ENCODE results near the gene ZNF740. TPM values are rescaled to one million over a fixed set of nuclear protein-coding genes. Genes with fewer than 3 reads are reported as not detected.

Gene ZNF740
- polyA plus RNA-seq, 1 donor from 2014 or later, result 24.3 TPM

- H3K79me2 ChIP-seq (replicated peaks; ENCODE audit: insufficient read depth, low read length), result no peaks in the 10 kb centered on the region
- no peak overlapping the region for H3K27ac ChIP-seq (ENCODE audit: low read length)
- no peak overlapping the region for H3K4me3 ChIP-seq (ENCODE audit: low read length)
- H2AFZ ChIP-seq (ENCODE audit: low read depth, low read length), result no peak overlapping the region
- H3K9me3 ChIP-seq (ENCODE audit: low read length), result no peaks in the 10 kb centered on the region
- H3K36me3 ChIP-seq (ENCODE audit: insufficient read depth, low read length), result no peaks in the 10 kb centered on the region
- H3F3A ChIP-seq (ENCODE audit: insufficient read depth, low read length, poor library complexity, severe bottlenecking), result no peaks in the 10 kb centered on the region
- peaks cover 18% of the 10 kb centered on the region for H3K27me3 ChIP-seq (ENCODE audit: insufficient read depth, low read depth, low read length)
- H3K9ac ChIP-seq (ENCODE audit: low read length), result no peak overlapping the region
- H3K4me2 ChIP-seq (ENCODE audit: low read length), result no peak overlapping the region
- TF ChIP-seq SMC3 (conservative IDR thresholded peaks at IDR 0.05; ENCODE audit: poor library complexity) (no peak), CTCF (IDR thresholded peaks at IDR 0.05; ENCODE audit: poor library complexity, severe bottlenecking) (no peak), EP300 (conservative IDR thresholded peaks at IDR 0.05; ENCODE audit: poor library complexity, severe bottlenecking) (no peak), TAF1 (IDR thresholded peaks at IDR 0.05; ENCODE audit: low read depth) (no peak), POLR2AphosphoS5 (IDR thresholded peaks at IDR 0.05) (no peak), MXI1 (conservative IDR thresholded peaks at IDR 0.05; ENCODE audit: poor library complexity, severe bottlenecking) (no peak), EZH2 (IDR thresholded peaks at IDR 0.05; ENCODE audit: borderline replicate concordance, insufficient read depth, low read length, poor library complexity, severe bottlenecking) (no peak), REST (IDR thresholded peaks at IDR 0.05; ENCODE audit: borderline replicate concordance) (no peak), RAD21 (conservative IDR thresholded peaks at IDR 0.05) (no peak)
- H3K9me2 ChIP-seq (ENCODE audit: insufficient read depth, low read length), result no peaks in the 10 kb centered on the region
- no peaks in the 10 kb centered on the region for H4K20me1 ChIP-seq (ENCODE audit: insufficient read depth)
Observed at GRCh38 chr12:53200107-53200457, 19.6 kb downstream of the ZNF740 start.

DNA sequence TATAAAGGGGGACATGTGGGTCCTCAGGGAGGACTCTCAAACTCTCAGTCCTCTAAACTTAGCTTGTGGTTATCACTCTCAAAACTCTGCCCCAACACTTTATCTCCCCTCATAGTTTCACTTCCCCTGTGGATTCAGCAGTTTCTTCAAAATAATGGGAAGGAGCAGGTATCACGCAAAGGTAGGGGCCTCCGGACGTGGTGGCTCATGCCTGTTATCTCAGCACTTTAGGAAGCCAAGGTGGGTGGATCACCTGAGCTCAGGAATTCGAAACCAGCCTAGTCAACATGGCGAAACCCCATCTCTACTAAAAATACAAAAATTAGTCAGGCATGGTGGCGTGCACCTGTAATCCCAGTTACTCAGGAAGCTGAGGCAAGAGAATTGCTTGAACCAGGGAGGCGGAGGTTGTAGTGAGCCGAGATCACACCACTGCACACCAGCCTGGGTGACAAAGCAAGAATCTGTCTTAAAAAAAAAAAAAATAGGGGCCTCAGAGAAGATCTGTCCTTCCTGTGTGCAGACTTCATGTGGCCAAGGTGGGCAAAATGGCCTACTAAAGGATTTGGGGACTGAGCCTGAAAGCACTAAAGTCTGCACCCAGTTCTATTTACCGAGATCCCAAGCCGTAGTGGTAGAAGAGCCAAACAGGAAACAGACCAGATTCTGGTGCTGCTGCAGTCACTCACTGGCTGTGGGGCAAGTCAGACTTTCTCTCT lies 20.1 kb downstream of the ZNF740 start:
- no peaks in the 10 kb centered on the region for H4K20me1 ChIP-seq (ENCODE audit: insufficient read depth)
- H3K9ac ChIP-seq (ENCODE audit: low read length), result no peak overlapping the region
- H3K4me2 ChIP-seq (ENCODE audit: low read length), result no peak overlapping the region
- H3K79me2 ChIP-seq (replicated peaks; ENCODE audit: insufficient read depth, low read length), result no peaks in the 10 kb centered on the region
- H3K9me3 ChIP-seq (ENCODE audit: low read length), result no peaks in the 10 kb centered on the region
- no peaks in the 10 kb centered on the region for H3K9me2 ChIP-seq (ENCODE audit: insufficient read depth, low read length)
- TF ChIP-seq REST (IDR thresholded peaks at IDR 0.05; ENCODE audit: borderline replicate concordance) (no peak), CTCF (IDR thresholded peaks at IDR 0.05; ENCODE audit: poor library complexity, severe bottlenecking) (no peak), EZH2 (IDR thresholded peaks at IDR 0.05; ENCODE audit: borderline replicate concordance, insufficient read depth, low read length, poor library complexity, severe bottlenecking) (no peak), POLR2AphosphoS5 (IDR thresholded peaks at IDR 0.05) (no peak), TAF1 (IDR thresholded peaks at IDR 0.05; ENCODE audit: low read depth) (no peak), MXI1 (conservative IDR thresholded peaks at IDR 0.05; ENCODE audit: poor library complexity, severe bottlenecking) (no peak), EP300 (conservative IDR thresholded peaks at IDR 0.05; ENCODE audit: poor library complexity, severe bottlenecking) (no peak), RAD21 (conservative IDR thresholded peaks at IDR 0.05) (no peak), SMC3 (conservative IDR thresholded peaks at IDR 0.05; ENCODE audit: poor library complexity) (no peak)
- no peak overlapping the region for H3K27ac ChIP-seq (ENCODE audit: low read length)
- no peak overlapping the region for H2AFZ ChIP-seq (ENCODE audit: low read depth, low read length)
- peaks cover 18% of the 10 kb centered on the region for H3K27me3 ChIP-seq (ENCODE audit: insufficient read depth, low read depth, low read length)
- no peaks in the 10 kb centered on the region for H3K36me3 ChIP-seq (ENCODE audit: insufficient read depth, low read length)
- H3F3A ChIP-seq (ENCODE audit: insufficient read depth, low read length, poor library complexity, severe bottlenecking), result no peaks in the 10 kb centered on the region
- H3K4me3 ChIP-seq (ENCODE audit: low read length), result no peak overlapping the region

Measured in neural cell (in vitro differentiated cells).